B cell (primary cell): ENCODE measurements around the gene SYT13. TPM values are rescaled to one million over a fixed set of nuclear protein-coding genes. Genes with fewer than 3 reads are reported as not detected.

ENCODE experiments used
- ATAC-seq: fragments of 200-7000 bp; cut with Tn5 transposase; one replicate; pipeline ENCODE4 v1.10.0; 2021; ENCODE audit warnings: low read depth, mild to moderate bottlenecking, moderate number of reproducible peaks, moderate library complexity
- CTCF ChIA-PET: fragments of 350-600 bp; sonication (Branson Sonifier 250); formaldehyde crosslinking; loops from one replicate; lab custom pipeline; 2021; ENCODE audit warnings: antibody characterized with exemption, inconsistent platforms; lab: Charles Lee
- POLR2A ChIA-PET: fragments of 350-600 bp; sonication (Branson Sonifier 250); formaldehyde crosslinking; loops from one replicate; lab custom pipeline; 2021; ENCODE audit warnings: antibody characterized with exemption; lab: Charles Lee
- DNase-seq: peaks from one replicate; pipeline ENCODE4 v3.0.0; 2013
- H2AFZ ChIP-seq: 2 replicates; pipeline ENCODE4 v1.6.1; 2012; ENCODE audit warnings: mild to moderate bottlenecking, low read depth, low read length; ENCODE audit not compliant: insufficient read depth, poor library complexity, severe bottlenecking
- H3K27ac ChIP-seq, 2 donors: 1 replicate in 1 of 2; 2 replicates in 1 of 2; pipeline ENCODE4 v1.5.1; 2012 to 2013; ENCODE audit warnings: low read length in 2 of 2, mild to moderate bottlenecking in 2 of 2, moderate library complexity in 1 of 2
- H3K27me3 ChIP-seq, 4 experiments: fragments of 200-600 bp in 1 of 4; sonication (generic) in 1 of 4; replicated peaks in 1 of 4; 1 replicate in 2 of 4; 2 replicates in 2 of 4; pipeline versions ENCODE4 v1.6.1 to v1.7.0; 2013 to 2016; ENCODE audit warnings: low read length in 3 of 4, mild to moderate bottlenecking in 2 of 4, mixed read lengths in 1 of 4, moderate library complexity in 1 of 4; ENCODE audit not compliant: insufficient read depth in 4 of 4, control insufficient read depth in 3 of 4; ENCODE audit errors: control extremely low read depth in 1 of 4
- H3K36me3 ChIP-seq, 2 experiments: replicated peaks in 1 of 2; 1 replicate in 1 of 2; 2 replicates in 1 of 2; pipeline versions ENCODE4 v1.6.1 to v1.7.1; 2013; ENCODE audit warnings: low read length in 1 of 2; ENCODE audit not compliant: insufficient read depth in 2 of 2, control insufficient read depth in 1 of 2; ENCODE audit errors: control extremely low read depth in 1 of 2, extremely low read depth in 1 of 2
- H3K4me1 ChIP-seq, 2 donors: fragments of 200-600 bp in 1 of 2; sonication (generic) in 1 of 2; 1 replicate in 1 of 2; 2 replicates in 1 of 2; pipeline versions ENCODE4 v1.5.1 to v1.6.1; 2013 to 2017; ENCODE audit warnings: low read length in 2 of 2; ENCODE audit not compliant: control insufficient read depth in 2 of 2, insufficient read depth in 2 of 2
- H3K4me2 ChIP-seq: replicated peaks from 2 replicates; pipeline ENCODE3; 2012; ENCODE audit warnings: mild to moderate bottlenecking, low read depth, low read length; ENCODE audit not compliant: poor library complexity, severe bottlenecking
- H3K4me3 ChIP-seq, 5 experiments: fragments of 200-600 bp in 1 of 5; sonication (generic) in 1 of 5; 1 replicate in 3 of 5; 2 replicates in 2 of 5; pipeline versions ENCODE4 v1.5.1 to v1.7.0; 2011 to 2016; ENCODE audit warnings: low read length in 4 of 5, mild to moderate bottlenecking in 4 of 5, low read depth in 2 of 5, control low read depth in 1 of 5, moderate library complexity in 1 of 5; ENCODE audit not compliant: insufficient read depth in 1 of 5; ENCODE audit errors: control extremely low read depth in 1 of 5, extremely low read depth in 1 of 5
- H3K79me2 ChIP-seq: fragments of 200-600 bp; sonication (generic); one replicate; pipeline ENCODE4 v1.6.0; 2016; ENCODE audit warnings: low read length; ENCODE audit not compliant: control insufficient read depth, insufficient read depth
- H3K9ac ChIP-seq: fragments of 200-600 bp; sonication (generic); 2 replicates; pipeline ENCODE4 v1.6.1; 2017; ENCODE audit warnings: mild to moderate bottlenecking, low read length, moderate library complexity
- H3K9me3 ChIP-seq, 3 donors: one replicate each; pipeline versions ENCODE4 v1.6.1 to v1.7.1; 2013; ENCODE audit warnings: low read length in 2 of 3; ENCODE audit not compliant: control insufficient read depth in 2 of 3, insufficient read depth in 1 of 3; ENCODE audit errors: control extremely low read depth in 1 of 3
- H4K20me1 ChIP-seq: 2 replicates; pipeline ENCODE4 v1.6.0; 2012; ENCODE audit warnings: mild to moderate bottlenecking, low read length; ENCODE audit not compliant: insufficient read depth, control insufficient read depth, poor library complexity, severe bottlenecking
- H3K27ac Mint-ChIP-seq: one replicate; pipeline ENCODE4 v1.8.0; 2021; ENCODE audit warnings: mixed read lengths
- H3K27me3 Mint-ChIP-seq: one replicate; pipeline ENCODE4 v1.8.0; 2021; ENCODE audit warnings: mixed read lengths
- H3K4me1 Mint-ChIP-seq: one replicate; pipeline ENCODE4 v1.8.0; 2021; ENCODE audit warnings: mixed read lengths
- H3K4me3 Mint-ChIP-seq: one replicate; pipeline ENCODE4 v1.8.0; 2021; ENCODE audit warnings: mixed read lengths
- H3K9me3 Mint-ChIP-seq: one replicate; pipeline ENCODE4 v1.8.0; 2022; ENCODE audit warnings: mixed read lengths; ENCODE audit not compliant: insufficient read depth
- EZH2 ChIP-seq: IDR thresholded peaks from 2 replicates; pipeline ENCODE4 v1.6.1; 2012; ENCODE audit warnings: borderline replicate concordance, low read depth, mild to moderate bottlenecking, moderate library complexity, low read length; ENCODE audit not compliant: insufficient read depth, poor library complexity, severe bottlenecking
- WGBS: methylation state at CpG from one replicate; pipeline ENCODE4 v1.1.5; 2013; ENCODE audit warnings: missing lambda C conversion rate; ENCODE audit not compliant: insufficient coverage; 5-methylcytosine and 5-hydroxymethylcytosine counted together
- intact Hi-C: fragments of 100-400 bp; cut with micrococcal nuclease; formaldehyde crosslinking; loops from one replicate; pipeline ENCODE4 v1.10.0; 2022
- polyA minus RNA-seq: library from RNA; depleted of rRNA, polyadenylated mRNA; stranded (reverse); fragments of >200 nt; gene quantifications from 2 replicates; pipeline ENCODE4 v1.2.3, GENCODE V29; 2012
- polyA plus RNA-seq: library from polyadenylated mRNA; depleted of rRNA; stranded (reverse); fragments of >200 nt; gene quantifications from 2 replicates; pipeline ENCODE4 v1.2.3, GENCODE V29; 2012
- total RNA-seq, 2 donors: library from RNA; stranded (reverse); fragments of 120-200 nt in 1 of 2; gene quantifications; 1 replicate in 1 of 2; 2 replicates in 1 of 2; pipeline versions ENCODE4 v1.2.3 to v1.2.4, GENCODE V29; 2013 to 2022
- TF ChIP-seq, protein P1 (sequence below): fragments of 200-600 bp; IDR thresholded peaks from one replicate; pipeline ENCODE4 v1.8.0; 2022; ENCODE audit warnings: antibody characterized with exemption, mild to moderate bottlenecking

SYT13 gene, protein sequence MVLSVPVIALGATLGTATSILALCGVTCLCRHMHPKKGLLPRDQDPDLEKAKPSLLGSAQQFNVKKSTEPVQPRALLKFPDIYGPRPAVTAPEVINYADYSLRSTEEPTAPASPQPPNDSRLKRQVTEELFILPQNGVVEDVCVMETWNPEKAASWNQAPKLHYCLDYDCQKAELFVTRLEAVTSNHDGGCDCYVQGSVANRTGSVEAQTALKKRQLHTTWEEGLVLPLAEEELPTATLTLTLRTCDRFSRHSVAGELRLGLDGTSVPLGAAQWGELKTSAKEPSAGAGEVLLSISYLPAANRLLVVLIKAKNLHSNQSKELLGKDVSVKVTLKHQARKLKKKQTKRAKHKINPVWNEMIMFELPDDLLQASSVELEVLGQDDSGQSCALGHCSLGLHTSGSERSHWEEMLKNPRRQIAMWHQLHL
- total RNA-seq (not detected in 2 replicates), polyA plus RNA-seq (not detected in 2 replicates), polyA minus RNA-seq (0.07 TPM in 1 of 2 replicates, not detected in the other)
- not detected for total RNA-seq (2013)

DNA sequence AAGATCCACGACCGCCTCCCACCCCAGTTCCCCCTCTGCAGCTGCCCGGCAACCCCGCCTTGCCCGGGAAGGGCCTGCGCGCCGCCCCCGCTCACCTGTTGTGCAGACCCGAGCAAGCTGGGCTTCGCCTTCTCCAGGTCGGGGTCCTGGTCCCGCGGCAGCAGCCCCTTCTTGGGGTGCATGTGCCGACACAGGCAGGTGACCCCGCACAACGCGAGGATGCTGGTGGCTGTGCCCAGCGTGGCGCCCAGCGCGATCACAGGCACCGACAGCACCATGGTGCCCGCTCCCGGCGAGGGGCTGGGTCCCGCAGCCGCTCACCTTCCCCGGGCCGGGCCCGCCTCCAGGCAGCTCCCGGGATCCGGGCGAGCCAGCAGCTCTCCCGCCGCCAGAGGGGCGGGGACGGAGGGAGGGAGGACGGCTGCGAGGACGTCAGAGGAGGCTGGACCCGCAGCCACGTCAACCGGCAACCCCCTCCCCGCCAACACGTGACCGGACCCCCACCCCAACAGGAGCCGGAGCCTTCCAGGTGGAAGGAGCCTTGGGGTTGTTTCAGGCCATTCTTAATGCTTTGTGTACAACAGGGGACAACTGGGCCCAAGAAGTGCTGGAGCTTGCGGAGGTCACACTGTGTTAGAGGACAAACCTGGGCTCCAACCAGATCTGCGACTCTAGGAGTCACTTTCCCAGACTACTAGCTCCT lies at the start of gene SYT13:
TSS of gene SYT13 (minus strand) at position 412 of the 703 bp plus-strand sequence. CDS start at position 278, 134 bp downstream.
- Mint-ChIP-seq H3K9me3 (no peaks in the 10 kb centered on the region), H3K4me3 (no peak within 1 kb of the TSS), H3K27ac (no peak within 1 kb of the TSS), H3K27me3 (peaks cover 67% of the 10 kb centered on the region), H3K4me1 (no peaks in the 10 kb centered on the region)
- CTCF ChIA-PET = interaction anchor here (1.2 kb wide), 1 partner anchor 178 kb away, joined by 3 read pairs; no protein-coding TSS in a partner anchor
- H3K79me2 ChIP-seq = no peaks in the 10 kb centered on the region
- no peaks in the 10 kb centered on the region for H3K4me1 ChIP-seq
- no peak within 1 kb of the TSS for H2AFZ ChIP-seq
- H3K27me3 ChIP-seq = peaks cover 0 to 54% (median 22%) of the 10 kb centered on the region in 4 experiments
- no peak within 1 kb of the TSS for H3K27ac ChIP-seq
- intact Hi-C loops = no loop called here
- TF ChIP-seq EZH2 = no peak
- TF ChIP-seq, protein P1, sequence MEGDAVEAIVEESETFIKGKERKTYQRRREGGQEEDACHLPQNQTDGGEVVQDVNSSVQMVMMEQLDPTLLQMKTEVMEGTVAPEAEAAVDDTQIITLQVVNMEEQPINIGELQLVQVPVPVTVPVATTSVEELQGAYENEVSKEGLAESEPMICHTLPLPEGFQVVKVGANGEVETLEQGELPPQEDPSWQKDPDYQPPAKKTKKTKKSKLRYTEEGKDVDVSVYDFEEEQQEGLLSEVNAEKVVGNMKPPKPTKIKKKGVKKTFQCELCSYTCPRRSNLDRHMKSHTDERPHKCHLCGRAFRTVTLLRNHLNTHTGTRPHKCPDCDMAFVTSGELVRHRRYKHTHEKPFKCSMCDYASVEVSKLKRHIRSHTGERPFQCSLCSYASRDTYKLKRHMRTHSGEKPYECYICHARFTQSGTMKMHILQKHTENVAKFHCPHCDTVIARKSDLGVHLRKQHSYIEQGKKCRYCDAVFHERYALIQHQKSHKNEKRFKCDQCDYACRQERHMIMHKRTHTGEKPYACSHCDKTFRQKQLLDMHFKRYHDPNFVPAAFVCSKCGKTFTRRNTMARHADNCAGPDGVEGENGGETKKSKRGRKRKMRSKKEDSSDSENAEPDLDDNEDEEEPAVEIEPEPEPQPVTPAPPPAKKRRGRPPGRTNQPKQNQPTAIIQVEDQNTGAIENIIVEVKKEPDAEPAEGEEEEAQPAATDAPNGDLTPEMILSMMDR = no peak
- ATAC-seq (no peak), DNase-seq (no peak)
- peaks cover 0 to 6% (median 0%) of the 10 kb centered on the region in 3 donors for H3K9me3 ChIP-seq
- no peak within 1 kb of the TSS for H3K4me2 ChIP-seq
- no peak within 1 kb of the TSS for H3K9ac ChIP-seq
- no peak within 1 kb of the TSS for H3K4me3 ChIP-seq
- H4K20me1 ChIP-seq = no peaks in the 10 kb centered on the region
- 8% methylated on average over 38 of the region's 50 CpGs for WGBS
- POLR2A ChIA-PET = no interaction called here
- no peaks in the 10 kb centered on the region for H3K36me3 ChIP-seq
